HG03135 (cell line): ENCODE measurements around the gene PRRT4.

ENCODE experiments used
- ATAC-seq: cut with Tn5 transposase; IDR thresholded peaks from one replicate; pipeline ENCODE4 v1.9.1; 2021; ENCODE audit warnings: mild to moderate bottlenecking, moderate library complexity; ENCODE audit not compliant: unreplicated experiment

Gene PRRT4

DNA sequence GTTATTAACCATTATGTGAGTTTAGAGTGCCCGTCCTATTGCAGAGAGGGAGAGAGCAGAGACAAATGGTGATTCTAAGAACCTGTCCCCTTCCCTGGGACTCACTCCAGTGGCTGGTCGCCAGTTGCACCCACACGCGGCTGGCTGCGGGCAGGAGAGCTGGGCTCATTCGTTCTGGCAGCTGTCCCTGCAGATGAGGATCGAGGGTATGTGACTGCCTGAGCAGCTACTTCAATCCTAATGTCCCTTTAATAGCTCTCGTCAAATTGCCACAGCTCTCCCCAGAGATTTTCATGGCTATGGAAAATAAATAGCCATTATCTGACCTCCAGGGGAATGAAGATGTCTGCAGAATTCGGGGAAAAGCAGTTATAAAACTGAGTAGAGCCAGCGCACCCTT is 59.4 kb downstream of the PRRT4 start:
- no peak for ATAC-seq
